ENCODE measurements around the gene SMIM7.

SMIM7 gene

DNA sequence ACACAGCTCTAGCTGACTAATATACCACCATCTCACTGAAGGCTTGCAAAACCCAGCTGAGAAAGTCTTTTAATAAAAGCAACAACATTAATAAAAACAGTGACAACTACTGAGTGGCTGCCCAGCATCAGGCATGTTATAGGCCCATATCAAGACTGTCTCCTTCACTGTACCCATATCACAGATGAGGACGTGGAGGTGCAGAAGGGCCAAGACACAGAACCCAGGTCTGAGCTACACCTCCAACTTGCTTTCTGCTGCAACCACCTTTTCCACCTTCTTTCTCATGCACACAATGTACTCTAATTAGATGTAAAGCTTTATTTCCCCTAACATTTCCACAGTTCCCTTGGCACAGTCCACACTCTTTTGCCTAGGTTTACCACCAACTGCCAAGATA is 21.3 kb downstream of the SMIM7 start:
- no peaks in the 10 kb centered on the region for H3K27me3 ChIP-seq (ENCODE audit: control insufficient read depth, low read length)
- peaks cover 3% of the 10 kb centered on the region; the same call in 1 of the 2 replicates for H3K4me1 ChIP-seq (ENCODE audit: control insufficient read depth, low read length)
- no peaks in the 10 kb centered on the region for H3F3A ChIP-seq (ENCODE audit: control insufficient read depth, insufficient read depth)
- peaks cover 73% of the 10 kb centered on the region for H3K36me3 ChIP-seq (ENCODE audit: control insufficient read depth, low read length)
- peaks cover 83% of the 10 kb centered on the region for H3K79me2 ChIP-seq (ENCODE audit: control insufficient read depth, low read length)
- no peaks in the 10 kb centered on the region for H3K9me3 ChIP-seq (ENCODE audit: control insufficient read depth, insufficient read depth, low read length)
- no peak overlapping the region for H3K4me2 ChIP-seq (ENCODE audit: low read length)
- H3K27ac ChIP-seq (ENCODE audit: low read depth, low read length), result no peak overlapping the region
- no peaks in the 10 kb centered on the region for H3K9me2 ChIP-seq (replicated peaks; ENCODE audit: control insufficient read depth, low read length)
- no peak overlapping the region for H3K4me3 ChIP-seq (ENCODE audit: low read length)
- H4K20me1 ChIP-seq (ENCODE audit: control insufficient read depth, insufficient read depth, low read depth, low read length), result 0 out of 2 replicates have a peak, but pooled peaks cover under 1% of the 10 kb centered on the region
- TF ChIP-seq, protein P1, sequence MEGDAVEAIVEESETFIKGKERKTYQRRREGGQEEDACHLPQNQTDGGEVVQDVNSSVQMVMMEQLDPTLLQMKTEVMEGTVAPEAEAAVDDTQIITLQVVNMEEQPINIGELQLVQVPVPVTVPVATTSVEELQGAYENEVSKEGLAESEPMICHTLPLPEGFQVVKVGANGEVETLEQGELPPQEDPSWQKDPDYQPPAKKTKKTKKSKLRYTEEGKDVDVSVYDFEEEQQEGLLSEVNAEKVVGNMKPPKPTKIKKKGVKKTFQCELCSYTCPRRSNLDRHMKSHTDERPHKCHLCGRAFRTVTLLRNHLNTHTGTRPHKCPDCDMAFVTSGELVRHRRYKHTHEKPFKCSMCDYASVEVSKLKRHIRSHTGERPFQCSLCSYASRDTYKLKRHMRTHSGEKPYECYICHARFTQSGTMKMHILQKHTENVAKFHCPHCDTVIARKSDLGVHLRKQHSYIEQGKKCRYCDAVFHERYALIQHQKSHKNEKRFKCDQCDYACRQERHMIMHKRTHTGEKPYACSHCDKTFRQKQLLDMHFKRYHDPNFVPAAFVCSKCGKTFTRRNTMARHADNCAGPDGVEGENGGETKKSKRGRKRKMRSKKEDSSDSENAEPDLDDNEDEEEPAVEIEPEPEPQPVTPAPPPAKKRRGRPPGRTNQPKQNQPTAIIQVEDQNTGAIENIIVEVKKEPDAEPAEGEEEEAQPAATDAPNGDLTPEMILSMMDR (IDR thresholded peaks at IDR 0.05; ENCODE audit: low read depth, low read length, poor library complexity, severe bottlenecking), result no peak
- TF ChIP-seq EZH2phosphoT487 (IDR thresholded peaks at IDR 0.05; ENCODE audit: borderline replicate concordance, low read length), result no peak

DNA sequence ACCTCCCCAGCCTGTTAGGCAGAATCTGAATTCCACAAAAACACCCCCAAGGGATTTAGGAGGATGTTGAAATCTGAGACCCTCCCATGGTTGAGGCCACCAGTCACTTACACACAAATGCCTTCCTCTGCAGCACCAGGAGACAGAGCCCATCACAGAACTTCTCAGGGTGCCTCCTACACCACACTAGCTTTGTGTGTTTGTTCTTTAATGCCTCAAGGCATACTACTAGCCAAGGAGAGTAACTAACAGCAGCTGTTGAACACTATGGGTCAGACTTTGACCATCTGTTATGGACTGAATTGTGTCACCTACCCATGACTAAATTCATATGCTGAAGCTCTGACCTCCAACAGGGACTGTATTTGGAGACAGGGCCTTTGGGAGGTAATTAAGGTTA is 22.4 kb downstream of the SMIM7 start:
- H3K4me1 ChIP-seq (ENCODE audit: control insufficient read depth, low read length), result peaks cover 3% of the 10 kb centered on the region; the same call in 1 of the 2 replicates
- no peak overlapping the region for H3K4me3 ChIP-seq (ENCODE audit: low read length)
- H3K27ac ChIP-seq (ENCODE audit: low read depth, low read length), result no peak overlapping the region
- no peaks in the 10 kb centered on the region for H3K27me3 ChIP-seq (ENCODE audit: control insufficient read depth, low read length)
- H3K79me2 ChIP-seq (ENCODE audit: control insufficient read depth, low read length), result peaks cover 77% of the 10 kb centered on the region
- H3K9me3 ChIP-seq (ENCODE audit: control insufficient read depth, insufficient read depth, low read length), result no peaks in the 10 kb centered on the region
- H3K9me2 ChIP-seq (replicated peaks; ENCODE audit: control insufficient read depth, low read length), result no peaks in the 10 kb centered on the region
- no peak for TF ChIP-seq EZH2phosphoT487 (IDR thresholded peaks at IDR 0.05; ENCODE audit: borderline replicate concordance, low read length)
- TF ChIP-seq, protein P1 (IDR thresholded peaks at IDR 0.05; ENCODE audit: low read depth, low read length, poor library complexity, severe bottlenecking), result no peak
- H3K36me3 ChIP-seq (ENCODE audit: control insufficient read depth, low read length), result peaks cover 72% of the 10 kb centered on the region
- no peaks in the 10 kb centered on the region for H4K20me1 ChIP-seq (ENCODE audit: control insufficient read depth, insufficient read depth, low read depth, low read length)
- no peaks in the 10 kb centered on the region; the same call in 1 of the 2 replicates for H3F3A ChIP-seq (ENCODE audit: control insufficient read depth, insufficient read depth)
- no peak overlapping the region for H3K4me2 ChIP-seq (ENCODE audit: low read length)

DNA sequence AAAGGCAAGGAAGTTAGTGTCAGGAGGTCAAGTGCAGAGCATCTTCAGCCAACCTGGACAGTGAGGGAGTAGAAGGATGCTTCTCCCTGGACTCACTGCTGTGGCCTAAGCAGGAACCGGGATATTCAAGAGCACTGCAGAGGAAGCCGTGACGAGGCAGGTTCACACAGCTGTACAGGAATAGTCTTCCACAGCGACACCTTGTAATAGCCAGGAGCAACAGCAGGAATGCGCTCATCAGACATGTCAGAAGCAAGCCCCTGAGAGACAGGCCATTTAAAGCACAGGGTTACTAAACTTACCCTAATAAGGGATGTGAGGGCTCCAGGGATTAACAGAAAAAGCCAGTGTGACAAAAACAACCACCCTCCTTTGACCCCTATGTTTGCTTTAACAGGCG is 28.5 kb downstream of the SMIM7 start:
- Histone ChIP-seq H3F3A (ENCODE audit: control insufficient read depth, insufficient read depth) (peaks cover 22% of the 10 kb centered on the region), H3K27me3 (ENCODE audit: control insufficient read depth, low read length) (no peaks in the 10 kb centered on the region), H4K20me1 (ENCODE audit: control insufficient read depth, insufficient read depth, low read depth, low read length) (peaks cover 2% of the 10 kb centered on the region; the same call in 1 of the 2 replicates), H3K4me3 (ENCODE audit: low read length) (no peak overlapping the region), H3K9me3 (ENCODE audit: control insufficient read depth, insufficient read depth, low read length) (no peaks in the 10 kb centered on the region), H3K79me2 (ENCODE audit: control insufficient read depth, low read length) (peaks cover 38% of the 10 kb centered on the region), H3K4me1 (ENCODE audit: control insufficient read depth, low read length) (peaks cover 23% of the 10 kb centered on the region), H3K27ac (ENCODE audit: low read depth, low read length) (no peak overlapping the region), H3K9me2 (replicated peaks; ENCODE audit: control insufficient read depth, low read length) (no peaks in the 10 kb centered on the region), H3K4me2 (ENCODE audit: low read length) (no peak overlapping the region), H3K36me3 (ENCODE audit: control insufficient read depth, low read length) (peaks cover 53% of the 10 kb centered on the region)
- TF ChIP-seq EZH2phosphoT487 (IDR thresholded peaks at IDR 0.05; ENCODE audit: borderline replicate concordance, low read length), result no peak
- TF ChIP-seq, protein P1 (IDR thresholded peaks at IDR 0.05; ENCODE audit: low read depth, low read length, poor library complexity, severe bottlenecking), result no peak
